ENCODE results near the gene SERPINE2. TPM values are rescaled to one million over a fixed set of nuclear protein-coding genes. Genes with fewer than 3 reads are reported as not detected.

Gene SERPINE2
- total RNA-seq, 1 experiment from 2014 or later = 93.3 TPM

- TF ChIP-seq EZH2phosphoT487 (IDR thresholded peaks at IDR 0.05; ENCODE audit: borderline replicate concordance) = no peak
These were observed at the start of gene SERPINE2 (continued) for GRCh38 chr2:224039080-224039769.

- Histone ChIP-seq H3K9me3 (ENCODE audit: control insufficient read depth in 1 of 2, insufficient read depth in 1 of 2, low read depth in 1 of 2, low read length in 2 of 2) (no peaks in the 10 kb centered on the region), H3K79me2 (ENCODE audit: insufficient read depth, low read length) (no peaks in the 10 kb centered on the region), H3K9ac (ENCODE audit: low read length) (peak overlapping the region; percentile 30), H4K20me1 (ENCODE audit: insufficient read depth) (no peaks in the 10 kb centered on the region), H3K4me3 (replicated peaks in 1 of 2; ENCODE audit: low read depth in 1 of 2, low read length in 2 of 2) (peak overlapping the region in 1 of 2 experiments; percentile 10; a peak in 2 of 4 replicates), H3K27me3 (ENCODE audit: insufficient read depth, low read length) (no peaks in the 10 kb centered on the region), H3K4me2 (ENCODE audit: low read length) (peak overlapping the region; percentile 62), H3K9me2 (ENCODE audit: insufficient read depth) (no peaks in the 10 kb centered on the region), H2AFZ (ENCODE audit: low read depth, low read length, poor library complexity, severe bottlenecking) (peak overlapping the region; percentile 88), H3K4me1 (ENCODE audit: control insufficient read depth in 1 of 2, insufficient read depth in 2 of 2, low read length in 2 of 2) (peaks cover 21 to 34% of the 10 kb centered on the region in 2 experiments), H3K27ac (ENCODE audit: low read depth, low read length) (peak overlapping the region; percentile 62; the same call in 1 of the 2 replicates), H3K36me3 (ENCODE audit: control insufficient read depth in 1 of 2, insufficient read depth in 2 of 2, low read length in 2 of 2) (no peaks in the 10 kb centered on the region)
- RAD21 ChIA-PET (ENCODE audit: low non-redundant PET in 1 of 2, low total read pairs in 2 of 2, uncharacterized antibody in 2 of 2, unreplicated experiment in 2 of 2) = interaction anchor here in 1 of 2 experiments (1.0 kb wide), 1 partner anchor 60 kb away, joined by 3 read pairs; no protein-coding TSS in a partner anchor
- POLR2A ChIA-PET = interaction anchor here (0.7 to 1.6 kb wide), 3 partner anchors 12 to 61 kb away, joined by 3 to 10 read pairs (median 4); partner anchors contain the start of gene SERPINE2
- DNase-seq (ENCODE audit: low read depth, low spot score) (peak; percentile 88), ATAC-seq (peak; percentile 92)
- CTCF ChIA-PET = interaction anchor here (1.2 to 1.4 kb wide), 3 partner anchors 60 to 196 kb away, joined by 3 read pairs; no protein-coding TSS in a partner anchor
- no TSS peak for BruUV-seq (replicated peaks)
- intact Hi-C loops (cut with micrococcal nuclease) = loop anchor here (5.0 kb wide), 1 partner anchor 61 kb away; no protein-coding TSS in a partner anchor
- TF ChIP-seq SP1 (IDR thresholded peaks at IDR 0.05; ENCODE audit: low read depth) (peak; percentile 94), SIN3A (IDR thresholded peaks at IDR 0.05; ENCODE audit: low read depth) (peak; percentile 53; the same call in 1 of the 2 replicates), TCF7L2 (IDR thresholded peaks at IDR 0.05; ENCODE audit: borderline replicate concordance, extremely low read depth, insufficient read depth, insufficient read length) (peak; percentile 40), CEBPB (IDR thresholded peaks at IDR 0.05; ENCODE audit: low read depth) (peak; percentile 94), CBX3 (IDR thresholded peaks at IDR 0.05; ENCODE audit: low read depth) (peak; percentile 84; the same call in 1 of the 2 replicates), MAX (IDR thresholded peaks at IDR 0.05) (peak; percentile 70; the same call in 1 of the 2 replicates), ZBTB33 (IDR thresholded peaks at IDR 0.05; ENCODE audit: extremely low read depth, insufficient replicate concordance, low read length) (peak; percentile 72), JUND (IDR thresholded peaks at IDR 0.05) (peak; percentile 94), ZFX (IDR thresholded peaks at IDR 0.05) (no peak), POLR2AphosphoS5 (IDR thresholded peaks at IDR 0.05; ENCODE audit: low read depth, low read length) (peak; percentile 54; the same call in 1 of the 2 replicates), REST (IDR thresholded peaks at IDR 0.05; ENCODE audit: low read depth) (no peak), ELF1 (IDR thresholded peaks at IDR 0.05; ENCODE audit: borderline replicate concordance, low read depth) (no peak), FOSL1 (IDR thresholded peaks at IDR 0.05; ENCODE audit: low read depth) (peak; percentile 100), CTCF (IDR thresholded peaks at IDR 0.05 in 2 of 3, conservative IDR thresholded peaks at IDR 0.05 in 1 of 3; ENCODE audit: borderline replicate concordance in 1 of 3, insufficient read depth in 1 of 3, low read depth in 2 of 3, low read length in 2 of 3) (no peak)
These were observed 47.3 kb upstream of the SERPINE2 start for GRCh38 chr2:224086226-224086914.

Measured in HCT116 (cell line).